Immature natural killer cell (primary cell): ENCODE measurements around the gene SERPINA3. TPM values are rescaled to one million over a fixed set of nuclear protein-coding genes. Genes with fewer than 3 reads are reported as not detected.

Experiments
- DNase-seq, 3 donors: peaks; one replicate each; pipeline ENCODE4 v3.0.0; 2022; ENCODE audit warnings: mixed read lengths in 1 of 3
- H3K27ac Mint-ChIP-seq, 6 donors: one replicate each; pipeline ENCODE4 v1.8.0; 2020; ENCODE audit warnings: mixed read lengths in 6 of 6, mild to moderate bottlenecking in 5 of 6, inconsistent platforms in 4 of 6, moderate library complexity in 3 of 6
- H3K27me3 Mint-ChIP-seq, 3 donors: one replicate each; pipeline ENCODE4 v1.8.0; 2020 to 2021; ENCODE audit warnings: low read depth in 3 of 3, mild to moderate bottlenecking in 3 of 3, mixed read lengths in 3 of 3, moderate library complexity in 3 of 3, inconsistent platforms in 1 of 3
- H3K36me3 Mint-ChIP-seq, 3 donors: one replicate each; pipeline ENCODE4 v1.8.0; 2020; ENCODE audit warnings: mixed read lengths in 3 of 3, inconsistent platforms in 2 of 3, mild to moderate bottlenecking in 2 of 3
- H3K4me1 Mint-ChIP-seq, 2 donors: one replicate each; pipeline ENCODE4 v1.8.0; 2020; ENCODE audit warnings: inconsistent platforms in 2 of 2, mild to moderate bottlenecking in 2 of 2, mixed read lengths in 2 of 2, moderate library complexity in 1 of 2
- H3K4me3 Mint-ChIP-seq, 5 donors: one replicate each; pipeline ENCODE4 v1.8.0; 2020; ENCODE audit warnings: mild to moderate bottlenecking in 5 of 5, mixed read lengths in 5 of 5, inconsistent platforms in 3 of 5, moderate library complexity in 3 of 5
- H3K9me3 Mint-ChIP-seq, 6 donors: one replicate each; pipeline ENCODE4 v1.8.0; 2020; ENCODE audit warnings: mild to moderate bottlenecking in 6 of 6, mixed read lengths in 6 of 6, inconsistent platforms in 4 of 6, moderate library complexity in 3 of 6
- polyA plus RNA-seq, 3 donors: library from polyadenylated mRNA; unstranded; fragments of 300-500 nt; fragmentation: Illumina TruSeq; gene quantifications; one replicate each; pipeline ENCODE4 v1.2.3, GENCODE V29; 2021

SERPINA3 gene
- not detected for polyA plus RNA-seq

DNA sequence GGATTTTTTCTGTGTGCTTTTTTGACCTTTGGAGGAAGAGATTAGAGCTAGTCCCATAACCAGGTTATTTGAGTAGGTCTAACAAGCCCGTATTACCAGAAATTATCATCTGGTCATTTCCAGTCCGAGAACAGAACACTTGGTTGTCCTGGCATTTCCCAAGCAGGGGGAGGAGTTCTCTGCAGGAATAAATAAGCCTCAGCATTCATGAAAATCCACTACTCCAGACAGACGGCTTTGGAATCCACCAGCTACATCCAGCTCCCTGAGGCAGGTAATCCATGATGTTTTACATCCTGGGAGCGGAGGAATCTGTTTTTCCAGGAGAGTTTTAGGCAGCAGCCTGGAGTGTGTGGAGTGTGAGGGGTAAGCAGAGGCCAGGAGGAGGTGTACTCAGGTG is at the start of gene SERPINA3:
Gene SERPINA3, plus strand, starts transcription at position 218 of the 400 bp plus-strand sequence. CDS start 2,051 bp downstream, outside the sequence.
- Mint-ChIP-seq H3K4me3 (no peak within 1 kb of the TSS), H3K4me1 (no peaks in the 10 kb centered on the region), H3K27me3 (peaks cover 0 to 3% (median 2%) of the 10 kb centered on the region in 3 donors), H3K9me3 (peaks cover 0 to 8% (median under 1%) of the 10 kb centered on the region in 6 donors), H3K36me3 (no peaks in the 10 kb centered on the region), H3K27ac (no peak within 1 kb of the TSS)
- no peak for DNase-seq

DNA sequence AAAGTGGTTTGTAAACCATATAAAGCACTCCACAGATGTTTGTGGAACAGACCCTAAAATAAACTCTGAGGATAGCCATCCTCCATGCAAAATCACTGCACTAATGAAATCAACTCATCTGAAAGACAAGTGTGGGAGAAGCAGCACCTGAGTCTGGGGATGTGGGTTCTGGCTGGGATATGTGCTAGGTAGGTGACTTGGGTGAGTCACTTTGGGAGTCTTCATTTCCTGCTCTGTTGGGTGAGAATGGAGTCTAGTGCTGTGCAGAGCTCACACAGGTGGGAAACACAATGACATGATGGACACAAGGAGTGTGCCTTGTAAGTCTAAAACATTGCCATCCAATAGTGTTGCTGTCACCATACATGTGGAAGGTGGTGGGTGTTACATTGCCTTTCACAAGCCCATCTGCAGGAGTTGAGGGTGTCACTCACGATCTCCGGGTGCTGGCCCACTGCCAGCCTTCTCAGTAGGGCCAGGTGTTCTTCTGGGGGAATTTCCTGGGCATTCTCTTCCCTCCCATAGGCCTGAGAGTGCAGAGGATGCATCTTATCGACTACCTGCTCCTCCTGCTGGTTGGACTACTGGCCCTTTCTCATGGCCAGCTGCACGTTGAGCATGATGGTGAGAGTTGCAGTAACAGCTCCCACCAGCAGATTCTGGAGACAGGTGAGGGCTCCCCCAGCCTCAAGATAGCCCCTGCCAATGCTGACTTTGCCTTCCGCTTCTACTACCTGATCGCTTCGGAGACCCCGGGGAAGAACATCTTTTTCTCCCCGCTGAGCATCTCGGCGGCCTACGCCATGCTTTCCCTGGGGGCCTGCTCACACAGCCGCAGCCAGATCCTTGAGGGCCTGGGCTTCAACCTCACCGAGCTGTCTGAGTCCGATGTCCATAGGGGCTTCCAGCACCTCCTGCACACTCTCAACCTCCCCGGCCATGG is 49.0 kb upstream of the SERPINA3 start:
- peaks cover 3 to 9% (median 5%) of the 10 kb centered on the region in 3 donors for H3K27me3 Mint-ChIP-seq
- no peak for DNase-seq
- no peaks in the 10 kb centered on the region for H3K4me1 Mint-ChIP-seq
- no peaks in the 10 kb centered on the region for H3K36me3 Mint-ChIP-seq
- H3K9me3 Mint-ChIP-seq: no peaks in the 10 kb centered on the region
- no peak overlapping the region for H3K27ac Mint-ChIP-seq
- no peak overlapping the region for H3K4me3 Mint-ChIP-seq

DNA sequence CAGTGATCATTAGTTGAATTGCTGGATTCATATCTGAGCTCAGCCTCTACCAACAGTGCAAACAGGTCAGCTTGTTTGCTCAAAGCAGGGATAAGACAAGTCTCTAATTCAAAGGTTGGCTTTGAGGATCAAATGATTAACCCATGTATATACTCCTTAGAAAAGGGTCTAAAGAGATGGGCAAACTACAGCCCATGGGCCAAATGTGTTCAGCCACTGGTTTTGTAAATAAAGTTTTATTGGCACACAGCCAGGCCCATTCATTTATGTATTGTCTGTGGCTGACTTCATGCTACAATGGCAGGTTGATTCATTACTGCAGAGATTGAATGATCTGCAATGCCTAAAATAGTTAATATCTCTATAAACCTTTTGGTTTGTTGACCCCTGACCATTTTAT is 47.8 kb upstream of the SERPINA3 start:
- DNase-seq: no peak
- no peaks in the 10 kb centered on the region for H3K4me1 Mint-ChIP-seq
- no peaks in the 10 kb centered on the region for H3K9me3 Mint-ChIP-seq
- no peaks in the 10 kb centered on the region for H3K36me3 Mint-ChIP-seq
- no peak overlapping the region for H3K4me3 Mint-ChIP-seq
- H3K27me3 Mint-ChIP-seq: peaks cover 3 to 14% (median 5%) of the 10 kb centered on the region in 3 donors
- H3K27ac Mint-ChIP-seq: no peak overlapping the region

DNA sequence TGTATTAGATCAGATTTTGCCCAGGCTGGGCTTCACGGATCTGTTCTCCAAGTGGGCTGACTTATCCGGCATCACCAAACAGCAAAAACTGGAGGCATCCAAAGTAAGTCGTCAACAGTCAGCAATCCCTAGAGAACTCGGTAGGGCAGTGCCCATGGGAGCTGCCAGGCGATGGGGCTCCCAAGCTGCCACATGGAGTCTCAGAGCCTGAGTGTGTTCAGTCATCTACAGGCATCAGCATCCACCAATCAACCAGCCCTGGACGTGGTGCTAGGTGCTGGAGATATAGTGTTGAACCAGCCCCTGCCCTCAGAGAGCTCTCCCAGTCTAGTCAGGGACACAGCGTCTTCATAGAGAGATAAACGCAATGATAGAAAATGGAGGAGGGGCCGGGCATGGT is 44.0 kb upstream of the SERPINA3 start:
- H3K36me3 Mint-ChIP-seq: no peaks in the 10 kb centered on the region
- peaks cover 0 to 3% (median 0%) of the 10 kb centered on the region in 6 donors for H3K9me3 Mint-ChIP-seq
- H3K27me3 Mint-ChIP-seq: peaks cover 0 to 16% (median 6%) of the 10 kb centered on the region in 3 donors
- no peak for DNase-seq
- no peaks in the 10 kb centered on the region for H3K4me1 Mint-ChIP-seq
- H3K27ac Mint-ChIP-seq: no peak overlapping the region
- no peak overlapping the region for H3K4me3 Mint-ChIP-seq

DNA sequence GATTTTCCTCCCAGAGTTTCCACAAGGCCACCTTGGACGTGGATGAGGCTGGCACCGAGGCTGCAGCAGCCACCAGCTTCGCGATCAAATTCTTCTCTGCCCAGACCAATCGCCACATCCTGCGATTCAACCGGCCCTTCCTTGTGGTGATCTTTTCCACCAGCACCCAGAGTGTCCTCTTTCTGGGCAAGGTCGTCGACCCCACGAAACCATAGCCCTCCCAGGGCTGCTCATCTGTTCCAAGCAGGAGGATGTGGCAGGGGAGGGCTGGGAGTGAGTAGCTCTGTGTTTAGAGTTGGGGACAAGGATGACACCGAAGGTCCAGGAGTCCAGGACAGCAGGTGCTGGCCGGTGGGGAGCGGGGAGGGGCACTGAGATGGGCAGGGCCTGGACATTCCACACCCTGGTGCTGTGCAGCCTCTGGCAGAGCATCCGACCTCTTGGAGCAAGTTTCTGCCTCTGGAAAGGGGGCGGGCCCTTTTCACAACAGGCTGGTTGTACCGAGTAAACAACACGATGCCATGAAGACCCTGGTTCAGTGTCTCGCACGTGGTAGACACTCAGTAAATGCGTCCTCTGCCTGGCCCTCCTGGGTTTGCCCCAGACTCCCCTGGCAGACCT is 42.7 kb upstream of the SERPINA3 start:
- peaks cover 0 to 16% (median 8%) of the 10 kb centered on the region in 3 donors for H3K27me3 Mint-ChIP-seq
- no peak overlapping the region for H3K27ac Mint-ChIP-seq
- peaks cover 0 to 3% (median 0%) of the 10 kb centered on the region in 6 donors for H3K9me3 Mint-ChIP-seq
- H3K4me1 Mint-ChIP-seq: no peaks in the 10 kb centered on the region
- no peaks in the 10 kb centered on the region for H3K36me3 Mint-ChIP-seq
- no peak for DNase-seq
- no peak overlapping the region for H3K4me3 Mint-ChIP-seq

DNA sequence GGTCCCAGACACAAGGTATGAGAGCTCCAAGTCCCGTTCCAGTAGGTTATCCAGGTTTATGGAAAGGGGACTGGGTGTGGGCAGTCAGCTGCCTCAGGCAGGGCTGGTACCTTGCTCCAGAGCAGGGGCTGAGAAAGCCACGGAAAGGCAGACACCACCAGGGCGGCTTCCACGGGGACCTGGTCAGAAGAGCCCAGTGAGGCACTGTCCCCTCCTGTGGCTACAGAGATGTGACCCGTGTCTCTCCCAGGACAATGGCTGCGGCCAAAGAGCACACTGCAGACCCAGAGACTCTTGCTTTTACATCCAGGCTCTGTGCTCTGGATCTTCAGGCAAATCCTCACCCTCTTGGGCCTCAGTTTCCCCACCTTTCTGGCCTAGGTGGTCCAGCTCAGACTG is 42.2 kb upstream of the SERPINA3 start:
- no peak for DNase-seq
- Mint-ChIP-seq H3K4me3 (no peak overlapping the region), H3K9me3 (peaks cover 0 to 3% (median 0%) of the 10 kb centered on the region in 6 donors), H3K4me1 (no peaks in the 10 kb centered on the region), H3K27ac (no peak overlapping the region), H3K36me3 (no peaks in the 10 kb centered on the region), H3K27me3 (peaks cover 0 to 17% (median 8%) of the 10 kb centered on the region in 3 donors)

DNA sequence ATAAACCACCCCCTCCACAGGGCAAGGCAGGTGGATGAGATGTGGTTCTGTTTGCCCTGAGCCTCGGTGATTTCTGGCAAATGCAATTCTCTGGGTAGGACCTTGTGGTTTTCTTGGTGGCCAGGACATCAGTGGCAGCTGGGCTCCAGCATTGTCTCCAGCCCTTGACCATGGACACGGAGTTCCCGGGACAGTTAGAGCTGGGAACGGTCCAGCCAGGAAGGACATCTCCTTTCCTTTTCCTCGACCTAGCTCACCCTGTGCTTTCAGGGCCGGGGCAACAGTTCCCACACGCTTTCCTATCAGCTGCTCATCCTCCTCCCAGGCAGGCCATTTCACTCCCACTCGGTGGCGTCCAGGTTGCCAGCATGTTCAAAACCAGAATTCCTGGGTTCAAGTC is 41.8 kb upstream of the SERPINA3 start:
- H3K36me3 Mint-ChIP-seq: no peaks in the 10 kb centered on the region
- DNase-seq: no peak
- no peak overlapping the region for H3K4me3 Mint-ChIP-seq
- H3K27ac Mint-ChIP-seq: no peak overlapping the region
- H3K9me3 Mint-ChIP-seq: peaks cover 0 to 3% (median 0%) of the 10 kb centered on the region in 6 donors
- peaks cover 0 to 17% (median 8%) of the 10 kb centered on the region in 3 donors for H3K27me3 Mint-ChIP-seq
- H3K4me1 Mint-ChIP-seq: no peaks in the 10 kb centered on the region

DNA sequence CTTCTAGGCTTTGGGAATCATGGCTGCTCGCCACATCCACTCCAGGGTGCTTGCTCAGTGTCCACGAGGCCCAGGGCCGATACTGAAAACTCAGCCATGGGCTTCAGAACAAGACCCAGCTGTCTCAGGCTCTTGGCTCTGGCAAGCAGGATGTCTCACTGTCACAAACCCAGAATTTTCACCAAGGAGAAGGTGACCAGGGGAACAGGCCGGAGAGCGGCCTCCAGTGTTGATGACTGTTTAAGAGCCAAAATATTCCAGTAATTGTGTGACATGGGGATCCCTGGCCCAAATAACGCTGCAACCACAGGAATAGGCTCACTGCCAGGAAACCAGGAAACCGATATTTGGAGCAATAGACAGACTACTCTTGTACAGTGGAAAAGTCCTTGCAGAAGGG is 40.8 kb upstream of the SERPINA3 start:
- peaks cover 0 to 14% (median 5%) of the 10 kb centered on the region in 3 donors for H3K27me3 Mint-ChIP-seq
- no peaks in the 10 kb centered on the region for H3K36me3 Mint-ChIP-seq
- no peak for DNase-seq
- H3K4me3 Mint-ChIP-seq: no peak overlapping the region
- peaks cover 0 to 3% (median 0%) of the 10 kb centered on the region in 6 donors for H3K9me3 Mint-ChIP-seq
- H3K27ac Mint-ChIP-seq: no peak overlapping the region
- no peaks in the 10 kb centered on the region for H3K4me1 Mint-ChIP-seq

DNA sequence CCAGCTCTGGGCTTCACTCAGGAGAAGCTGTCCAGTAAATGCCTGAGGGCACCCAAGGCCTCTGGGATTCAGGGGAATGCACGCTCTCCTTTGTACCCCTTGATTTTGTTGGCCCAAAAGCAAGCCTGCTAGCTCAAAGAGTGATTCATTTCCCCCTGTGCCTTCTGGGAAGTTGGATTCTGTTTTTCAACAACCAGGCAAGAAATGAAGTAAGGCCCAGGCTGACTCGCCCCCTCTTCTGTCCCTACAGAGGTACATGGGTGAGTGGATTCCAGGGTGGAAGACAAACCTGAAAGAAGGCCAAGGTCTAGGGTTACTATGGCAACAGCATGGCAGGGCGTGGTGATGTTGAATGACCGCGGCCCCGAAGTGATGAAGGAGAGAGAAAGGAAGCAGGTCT is 40.2 kb upstream of the SERPINA3 start:
- no peak overlapping the region for H3K27ac Mint-ChIP-seq

DNA sequence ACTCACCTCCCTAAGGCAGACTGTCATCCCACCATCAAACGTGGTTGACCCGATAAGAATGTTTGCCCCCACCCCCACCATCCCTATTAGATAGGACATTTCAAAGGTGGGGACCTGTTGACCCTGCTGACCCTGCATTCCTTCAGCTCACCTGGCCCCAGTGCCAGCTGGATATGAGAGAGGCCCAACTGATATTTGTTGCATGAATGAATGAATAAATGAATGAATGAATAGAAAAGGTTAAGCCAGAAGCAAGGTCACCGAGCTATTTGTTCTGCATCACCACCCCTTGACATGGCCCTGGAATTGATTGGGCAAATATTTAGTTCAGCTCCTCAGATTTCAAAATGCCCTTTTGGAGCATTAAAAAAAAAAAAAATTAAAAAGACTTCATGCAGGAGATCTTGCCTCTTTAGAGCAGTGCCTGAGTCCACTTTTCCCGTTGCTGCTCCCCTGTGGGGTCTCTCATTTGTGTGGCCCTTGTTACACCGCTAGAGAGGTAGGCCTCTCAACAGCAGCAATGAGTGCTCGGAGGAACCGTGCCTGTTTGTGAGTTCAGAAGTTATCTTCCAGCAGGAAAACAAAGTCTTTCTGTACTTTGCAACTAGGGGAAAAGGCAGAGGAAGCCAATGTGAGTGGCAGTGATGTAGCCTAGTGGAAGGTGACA is 39.4 kb upstream of the SERPINA3 start:
- Mint-ChIP-seq H3K36me3 (no peaks in the 10 kb centered on the region), H3K4me3 (no peak overlapping the region), H3K27me3 (peaks cover 0 to 14% (median 3%) of the 10 kb centered on the region in 3 donors), H3K27ac (no peak overlapping the region), H3K9me3 (peaks cover 0 to 3% (median 0%) of the 10 kb centered on the region in 6 donors), H3K4me1 (no peaks in the 10 kb centered on the region)
- no peak for DNase-seq

More for the DNA sequence above, 40.2 kb upstream of the SERPINA3 start:
- no peaks in the 10 kb centered on the region for H3K36me3 Mint-ChIP-seq
- no peaks in the 10 kb centered on the region for H3K4me1 Mint-ChIP-seq
- no peak overlapping the region for H3K4me3 Mint-ChIP-seq
- no peak for DNase-seq
- H3K27me3 Mint-ChIP-seq: peaks cover 0 to 14% (median 3%) of the 10 kb centered on the region in 3 donors
- peaks cover 0 to 3% (median 0%) of the 10 kb centered on the region in 6 donors for H3K9me3 Mint-ChIP-seq

DNA sequence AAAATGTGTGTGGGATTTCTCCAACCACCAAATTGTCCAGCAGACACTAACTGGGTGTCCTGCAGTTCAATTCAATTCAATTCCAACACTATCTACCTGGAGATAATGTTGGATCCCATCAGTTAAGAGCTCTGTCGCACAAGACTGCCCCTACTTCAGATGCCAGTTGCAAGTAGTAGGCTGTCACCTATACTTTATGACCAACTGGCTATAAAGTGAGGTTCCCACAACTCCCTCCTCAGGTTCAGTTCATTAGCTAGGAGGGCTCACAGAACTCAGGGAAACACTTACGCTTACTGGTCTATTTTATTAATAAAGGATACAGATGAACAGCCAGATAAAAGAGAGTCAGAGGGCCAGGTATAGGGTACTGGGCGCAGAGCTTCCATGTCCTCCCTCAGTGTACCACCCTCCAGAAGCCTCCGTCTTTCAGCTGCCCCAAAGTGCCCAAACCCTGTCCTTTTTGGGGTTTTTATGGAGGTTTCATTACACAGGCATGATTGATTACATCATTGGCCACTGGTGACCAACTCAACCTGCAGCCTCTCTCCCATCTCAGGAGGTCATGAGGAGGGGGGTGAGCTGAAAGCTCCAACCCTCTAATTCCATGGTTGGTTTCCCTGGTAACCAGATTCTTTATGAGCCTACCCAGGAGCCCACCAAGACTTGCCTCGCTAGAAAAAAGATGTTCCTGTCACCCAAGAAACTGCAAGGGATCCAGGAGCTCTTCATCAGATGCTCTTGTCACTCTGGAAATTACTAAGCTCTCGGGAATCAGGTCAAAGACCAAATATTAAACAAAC is 38.5 kb upstream of the SERPINA3 start:
- no peak overlapping the region for H3K27ac Mint-ChIP-seq

DNA sequence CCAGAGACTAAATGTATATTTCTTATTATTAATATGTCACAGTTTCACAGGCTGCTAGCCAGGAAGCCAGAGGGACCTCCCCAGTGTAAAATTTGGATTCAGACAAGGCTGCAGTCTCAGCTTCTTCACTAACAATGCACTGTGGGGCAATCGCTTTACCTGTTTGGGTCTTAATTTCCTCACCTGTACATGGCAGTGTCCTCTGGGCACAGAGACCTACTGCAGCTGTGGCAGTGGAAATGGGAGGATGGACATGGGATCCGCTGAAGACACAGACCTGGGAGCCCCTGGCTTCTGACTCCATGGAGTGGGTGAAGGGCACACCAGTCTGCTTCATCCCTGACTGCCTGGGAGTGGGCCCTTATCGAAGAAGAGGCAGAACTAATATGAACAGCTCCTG is 37.9 kb upstream of the SERPINA3 start:
- DNase-seq: no peak
- peaks cover 0 to 4% (median 3%) of the 10 kb centered on the region in 3 donors for H3K27me3 Mint-ChIP-seq
- H3K9me3 Mint-ChIP-seq: peaks cover 0 to 3% (median 0%) of the 10 kb centered on the region in 6 donors
- H3K4me3 Mint-ChIP-seq: no peak overlapping the region
- H3K27ac Mint-ChIP-seq: no peak overlapping the region
- H3K4me1 Mint-ChIP-seq: no peaks in the 10 kb centered on the region
- H3K36me3 Mint-ChIP-seq: no peaks in the 10 kb centered on the region

More for the DNA sequence above, 38.5 kb upstream of the SERPINA3 start:
- peaks cover 0 to 9% (median 3%) of the 10 kb centered on the region in 3 donors for H3K27me3 Mint-ChIP-seq
- H3K4me1 Mint-ChIP-seq: no peaks in the 10 kb centered on the region
- peaks cover 0 to 3% (median 0%) of the 10 kb centered on the region in 6 donors for H3K9me3 Mint-ChIP-seq
- no peaks in the 10 kb centered on the region for H3K36me3 Mint-ChIP-seq
- no peak overlapping the region for H3K4me3 Mint-ChIP-seq
- DNase-seq: no peak
